HCT116 (cell line): ENCODE measurements around the gene ZFP69B. TPM values are rescaled to one million over a fixed set of nuclear protein-coding genes. Genes with fewer than 3 reads are reported as not detected.

Experiments
- ATAC-seq: fragments of 200-7000 bp; cut with Tn5 transposase; 2 replicates; pipeline ENCODE4 v1.9.1; 2020; ENCODE audit warnings: mild to moderate bottlenecking, moderate library complexity
- BruUV-seq: library from RNA; stranded (reverse); fragments of 400-500 nt; replicated peaks from 2 replicates; lab custom pipeline; 2021; lab: Mats Ljungman, UMichigan
- CTCF ChIA-PET: fragments of 300-600 bp; sonication (Branson Sonifier 250); formaldehyde crosslinking; loops from one replicate; lab custom pipeline; 2021; ENCODE audit warnings: antibody characterized with exemption; lab: Charles Lee
- POLR2A ChIA-PET: fragments of 300-600, 350-600 bp; sonication (Branson Sonifier 250); formaldehyde crosslinking; loops from one replicate; lab custom pipeline; 2021; ENCODE audit warnings: antibody characterized with exemption; lab: Charles Lee
- RAD21 ChIA-PET, 2 experiments: fragments of 300-600 bp; sonication (Branson Sonifier 250); formaldehyde crosslinking; loops; one replicate each; lab custom pipeline; 2023; ENCODE audit warnings: low total read pairs in 2 of 2; ENCODE audit not compliant: uncharacterized antibody in 2 of 2, unreplicated experiment in 2 of 2, low non-redundant PET in 1 of 2; lab: Charles Lee
- DNase-seq: peaks from one replicate; pipeline ENCODE4 v3.0.0-alpha.2; 2010; ENCODE audit warnings: low read depth, low spot score
- H2AFZ ChIP-seq: fragments of 200-600 bp; shearing (Covaris generic), sonication (generic); 2 replicates; pipeline ENCODE4 v1.6.1; 2017; ENCODE audit warnings: low read depth, mixed run types, mixed read lengths, antibody characterized with exemption, low read length; ENCODE audit not compliant: poor library complexity, severe bottlenecking
- H3K27ac ChIP-seq: 2 replicates; pipeline ENCODE4 v1.5.1; 2012; ENCODE audit warnings: low read depth, low read length
- H3K27me3 ChIP-seq: fragments of 200-600 bp; sonication (generic); 2 replicates; pipeline ENCODE4 v1.6.1; 2016; ENCODE audit warnings: mixed run types, low read length, mixed read lengths; ENCODE audit not compliant: insufficient read depth
- H3K36me3 ChIP-seq, 2 experiments: fragments of 200-500 bp in 1 of 2; fragments of 200-600 bp in 1 of 2; sonication (Bioruptor generic) in 1 of 2; sonication (generic) in 1 of 2; 2 replicates each; pipeline versions ENCODE4 v1.5.1 to v1.6.1; 2014 to 2016; ENCODE audit warnings: low read length in 2 of 2, inconsistent platforms in 1 of 2, mixed read lengths in 1 of 2, mixed run types in 1 of 2; ENCODE audit not compliant: insufficient read depth in 2 of 2, control insufficient read depth in 1 of 2
- H3K4me1 ChIP-seq, 2 experiments: fragments of 200-600 bp in 1 of 2; sonication (generic) in 1 of 2; 2 replicates each; pipeline versions ENCODE4 v1.5.1 to v1.6.1; 2012 to 2017; ENCODE audit warnings: low read length in 2 of 2, inconsistent platforms in 1 of 2, mild to moderate bottlenecking in 1 of 2, mixed read lengths in 1 of 2, mixed run types in 1 of 2, moderate library complexity in 1 of 2; ENCODE audit not compliant: insufficient read depth in 2 of 2, control insufficient read depth in 1 of 2
- H3K4me2 ChIP-seq: fragments of 200-600 bp; sonication (generic); 2 replicates; pipeline ENCODE4 v1.6.1; 2017; ENCODE audit warnings: mixed run types, low read length, mixed read lengths
- H3K4me3 ChIP-seq, 2 experiments: fragments of 200-600 bp in 1 of 2; sonication (generic) in 1 of 2; replicated peaks in 1 of 2; 2 replicates each; pipeline ENCODE4 v1.5.1; 2011 to 2016; ENCODE audit warnings: low read length in 2 of 2, control low read depth in 1 of 2, low read depth in 1 of 2, mild to moderate bottlenecking in 1 of 2, mixed read lengths in 1 of 2, mixed run types in 1 of 2
- H3K79me2 ChIP-seq: fragments of 200-600 bp; sonication (generic); 2 replicates; pipeline ENCODE4 v1.6.1; 2017; ENCODE audit warnings: mild to moderate bottlenecking, mixed run types, low read length, moderate library complexity, mixed read lengths; ENCODE audit not compliant: insufficient read depth
- H3K9ac ChIP-seq: fragments of 200-600 bp; sonication (generic); 2 replicates; pipeline ENCODE4 v1.6.1; 2016; ENCODE audit warnings: low read length, mixed read lengths
- H3K9me2 ChIP-seq: fragments of 200-600 bp; sonication (generic), shearing (Covaris generic); 2 replicates; pipeline ENCODE4 v1.6.1; 2017; ENCODE audit warnings: mixed run types, mild to moderate bottlenecking, moderate library complexity; ENCODE audit not compliant: insufficient read depth
- H3K9me3 ChIP-seq, 2 experiments: fragments of 200-500 bp in 1 of 2; fragments of 200-600 bp in 1 of 2; sonication (Bioruptor generic) in 1 of 2; sonication (generic) in 1 of 2; 2 replicates each; pipeline ENCODE4 v1.6.1; 2014 to 2017; ENCODE audit warnings: low read length in 2 of 2, mixed read lengths in 2 of 2, inconsistent platforms in 1 of 2, low read depth in 1 of 2, mild to moderate bottlenecking in 1 of 2, mixed run types in 1 of 2, moderate library complexity in 1 of 2; ENCODE audit not compliant: control insufficient read depth in 1 of 2, insufficient read depth in 1 of 2
- H4K20me1 ChIP-seq: fragments of 200-600 bp; sonication (generic), shearing (Covaris generic); 2 replicates; pipeline ENCODE4 v1.6.1; 2017; ENCODE audit warnings: mixed run types, mild to moderate bottlenecking, moderate library complexity; ENCODE audit not compliant: insufficient read depth
- CBX3 ChIP-seq: IDR thresholded peaks from 2 replicates; pipeline ENCODE4 v1.6.1; 2012; ENCODE audit warnings: low read depth
- CTCF ChIP-seq, 3 experiments: fragments of 200-600 bp in 1 of 3; sonication (generic) in 1 of 3; IDR thresholded peaks in 2 of 3; conservative IDR thresholded peaks in 1 of 3; 2 replicates each; pipeline ENCODE4 v1.5.1; 2012 to 2017; ENCODE audit warnings: low read depth in 2 of 3, low read length in 2 of 3, antibody characterized with exemption in 1 of 3, borderline replicate concordance in 1 of 3, control low read depth in 1 of 3, mild to moderate bottlenecking in 1 of 3, mixed read lengths in 1 of 3, mixed run types in 1 of 3, moderate library complexity in 1 of 3; ENCODE audit not compliant: insufficient read depth in 1 of 3
- ELF1 ChIP-seq: IDR thresholded peaks from 2 replicates; pipeline ENCODE4 v1.6.1; 2012; ENCODE audit warnings: low read depth, borderline replicate concordance
- EZH2 ChIP-seq: fragments of 200-600 bp; sonication (generic); IDR thresholded peaks from 2 replicates; pipeline ENCODE4 v1.6.1; 2017; ENCODE audit warnings: antibody characterized with exemption, mixed run types
- EZH2phosphoT487 ChIP-seq: fragments of 200-600 bp; IDR thresholded peaks from 2 replicates; pipeline ENCODE4 v1.6.1; 2018; ENCODE audit warnings: antibody characterized with exemption, borderline replicate concordance
- FOSL1 ChIP-seq: IDR thresholded peaks from 2 replicates; pipeline ENCODE4 v1.6.1; 2012; ENCODE audit warnings: low read depth
- JUND ChIP-seq: IDR thresholded peaks from 2 replicates; pipeline ENCODE4 v1.6.1; 2012
- MAX ChIP-seq: IDR thresholded peaks from 2 replicates; pipeline ENCODE4 v1.6.1; 2012
- POLR2A ChIP-seq: IDR thresholded peaks from 2 replicates; pipeline ENCODE4 v1.7.0; 2011; ENCODE audit warnings: borderline replicate concordance; ENCODE audit not compliant: insufficient read depth, insufficient read length; ENCODE audit errors: extremely low read depth
- POLR2AphosphoS5 ChIP-seq: IDR thresholded peaks from 2 replicates; pipeline ENCODE4 v1.6.1; 2011; ENCODE audit warnings: mild to moderate bottlenecking, low read depth, low read length, moderate library complexity
- RAD21 ChIP-seq: IDR thresholded peaks from 2 replicates; pipeline ENCODE4 v1.6.1; 2012; ENCODE audit warnings: low read depth, mild to moderate bottlenecking
- REST ChIP-seq: IDR thresholded peaks from 2 replicates; pipeline ENCODE4 v1.6.1; 2012; ENCODE audit warnings: low read depth
- SIN3A ChIP-seq: IDR thresholded peaks from 2 replicates; pipeline ENCODE4 v1.6.1; 2012; ENCODE audit warnings: low read depth
- SRF ChIP-seq: IDR thresholded peaks from 2 replicates; pipeline ENCODE4 v1.6.1; 2012; ENCODE audit warnings: low read depth
- YY1 ChIP-seq: IDR thresholded peaks from 2 replicates; pipeline ENCODE4 v1.6.1; 2011; ENCODE audit warnings: low read length, low read depth, moderate library complexity, mild to moderate bottlenecking; ENCODE audit not compliant: insufficient replicate concordance; ENCODE audit errors: extremely low read depth
- ZBTB33 ChIP-seq: IDR thresholded peaks from 2 replicates; pipeline ENCODE4 v1.6.1; 2011; ENCODE audit warnings: mild to moderate bottlenecking, low read length, moderate library complexity; ENCODE audit not compliant: insufficient replicate concordance; ENCODE audit errors: extremely low read depth
- ZFX ChIP-seq: fragments of 450-650 bp; IDR thresholded peaks from 2 replicates; pipeline ENCODE4 v1.6.1; 2017
- ZNF274 ChIP-seq: fragments of 200-500 bp; sonication (Bioruptor generic); IDR thresholded peaks from 2 replicates; pipeline ENCODE4 v1.6.1; 2014; ENCODE audit warnings: mild to moderate bottlenecking, low read depth, low read length, inconsistent platforms
- intact Hi-C: fragments of 100-400 bp; cut with micrococcal nuclease; formaldehyde crosslinking; loops from 2 replicates; pipeline ENCODE4 v1.10.0; 2022
- total RNA-seq: library from RNA; stranded (reverse); gene quantifications from one replicate; pipeline ENCODE4 v1.2.1, GENCODE V29; 2021; ENCODE audit not compliant: unreplicated experiment

ZFP69B gene
- total RNA-seq, 1 experiment from 2014 or later: 0.27 TPM

GRCh38 chr1:40469327-40469726 lies 19.1 kb downstream of the ZFP69B start:
- Histone ChIP-seq H3K4me3 (no peak overlapping the region), H3K27me3 (no peaks in the 10 kb centered on the region), H3K9ac (no peak overlapping the region), H4K20me1 (no peaks in the 10 kb centered on the region), H3K36me3 (no peaks in the 10 kb centered on the region), H3K9me3 (peaks cover 27 to 44% of the 10 kb centered on the region in 2 experiments; a peak in 3 of 4 replicates), H3K4me1 (no peaks in the 10 kb centered on the region), H2AFZ (no peak overlapping the region), H3K79me2 (no peaks in the 10 kb centered on the region), H3K9me2 (no peaks in the 10 kb centered on the region), H3K27ac (no peak overlapping the region), H3K4me2 (no peak overlapping the region)
- no TSS peak for BruUV-seq
- intact Hi-C loops: no loop called here
- ChIA-PET CTCF (no interaction called here), RAD21 (no interaction called here), POLR2A (no interaction called here)
- ATAC-seq (no peak), DNase-seq (no peak)
- TF ChIP-seq YY1 (no peak), CBX3 (no peak), RAD21 (no peak), MAX (no peak), ELF1 (no peak), POLR2AphosphoS5 (no peak), FOSL1 (no peak), EZH2phosphoT487 (no peak), JUND (no peak), ZNF274 (no peak), CTCF (IDR thresholded peaks at IDR 0.05 in 2 of 3, conservative IDR thresholded peaks at IDR 0.05 in 1 of 3; ENCODE audit: borderline replicate concordance in 1 of 3, insufficient read depth in 1 of 3, low read depth in 2 of 3, low read length in 2 of 3) (no peak), EZH2 (no peak), ZBTB33 (no peak), ZFX (no peak), REST (no peak), SIN3A (no peak), POLR2A (no peak), SRF (no peak)
